Measurements from ENCODE around the gene SPACA7.

The SPACA7 gene

GRCh38 chr13:112332727-112333126, 43.4 kb upstream of the SPACA7 start:
- DNase-seq (ENCODE audit: extremely low read depth, low read depth): no peak
- TF ChIP-seq CTCF (IDR thresholded peaks at IDR 0.05; ENCODE audit: low read depth, low read length): no peak

- TF ChIP-seq CTCF (IDR thresholded peaks at IDR 0.05; ENCODE audit: low read depth, low read length): no peak
- no peak for DNase-seq (ENCODE audit: extremely low read depth, low read depth)
Measured at GRCh38 chr13:112333756-112334543, 42.2 kb upstream of the SPACA7 start.

GRCh38 chr13:112335135-112335534, 41.0 kb upstream of the SPACA7 start:
- no peak for DNase-seq (ENCODE audit: extremely low read depth, low read depth)
- no peak for TF ChIP-seq CTCF (IDR thresholded peaks at IDR 0.05; ENCODE audit: low read depth, low read length)

GRCh38 chr13:112341446-112341845, 34.7 kb upstream of the SPACA7 start:
- DNase-seq (ENCODE audit: extremely low read depth, low read depth): no peak
- TF ChIP-seq CTCF (IDR thresholded peaks at IDR 0.05; ENCODE audit: low read depth, low read length): no peak

GRCh38 chr13:112341976-112342735, 34.0 kb upstream of the SPACA7 start:
- no peak for DNase-seq (ENCODE audit: extremely low read depth, low read depth)
- TF ChIP-seq CTCF (IDR thresholded peaks at IDR 0.05; ENCODE audit: low read depth, low read length): no peak

- no peak for DNase-seq (ENCODE audit: extremely low read depth, low read depth)
- TF ChIP-seq CTCF (IDR thresholded peaks at IDR 0.05; ENCODE audit: low read depth, low read length): no peak
Measured at GRCh38 chr13:112342841-112343361, 33.3 kb upstream of the SPACA7 start.

GRCh38 chr13:112343591-112343990, 32.6 kb upstream of the SPACA7 start:
- TF ChIP-seq CTCF (IDR thresholded peaks at IDR 0.05; ENCODE audit: low read depth, low read length): no peak
- no peak for DNase-seq (ENCODE audit: extremely low read depth, low read depth)
